Sigmoid colon (tissue), 7 donors: Measurements from ENCODE around the gene TNFAIP1. TPM values are rescaled to one million over a fixed set of nuclear protein-coding genes. Genes with fewer than 3 reads are reported as not detected.

ENCODE experiments used
- DNase-seq: peaks from one replicate; pipeline ENCODE4 v3.0.0-alpha.2; 2019
- H3K27ac ChIP-seq, 4 donors: fragments of 200-600 bp; sonication (generic); one replicate each; pipeline ENCODE4 v1.5.1; 2016 to 2019; ENCODE audit warnings: mild to moderate bottlenecking in 1 of 4
- H3K27me3 ChIP-seq, 3 donors: fragments of 200-600 bp; sonication (generic); one replicate each; pipeline ENCODE4 v1.5.1; 2019; ENCODE audit warnings: mild to moderate bottlenecking in 1 of 3
- H3K36me3 ChIP-seq, 4 donors: fragments of 200-600 bp; sonication (generic); one replicate each; pipeline ENCODE4 v1.5.1; 2016 to 2019
- H3K4me1 ChIP-seq, 4 donors: fragments of 200-600 bp; sonication (generic); one replicate each; pipeline ENCODE4 v1.5.1; 2017 to 2019
- H3K4me3 ChIP-seq, 4 donors: fragments of 200-600 bp; sonication (generic); one replicate each; pipeline ENCODE4 v1.5.1; 2017 to 2019; ENCODE audit warnings: mild to moderate bottlenecking in 2 of 4, moderate library complexity in 1 of 4
- H3K9me3 ChIP-seq, 4 donors: fragments of 200-600 bp in 3 of 4; sonication (generic) in 3 of 4; one replicate each; pipeline versions ENCODE4 v1.5.1 to v1.6.1; 2013 to 2019
- CTCF ChIP-seq, 4 experiments: fragments of 450-650 bp in 3 of 4; fragments of 200-600 bp in 1 of 4; IDR thresholded peaks; one replicate each; pipeline ENCODE4 v1.5.1; 2016 to 2019; ENCODE audit warnings: antibody characterized with exemption in 4 of 4, mild to moderate bottlenecking in 3 of 4, moderate library complexity in 2 of 4
- EP300 ChIP-seq, 4 donors: sonication (generic); formaldehyde crosslinking; IDR thresholded peaks; one replicate each; pipeline ENCODE4 v1.6.1; 2017; ENCODE audit warnings: antibody characterized with exemption in 4 of 4
- POLR2A ChIP-seq, 2 donors: fragments of 450-650 bp; IDR thresholded peaks; one replicate each; pipeline ENCODE4 v1.6.1; 2016; ENCODE audit warnings: antibody characterized with exemption in 2 of 2, mild to moderate bottlenecking in 2 of 2, moderate library complexity in 2 of 2
- POLR2AphosphoS5 ChIP-seq, 4 donors: sonication (generic); formaldehyde crosslinking; IDR thresholded peaks; one replicate each; pipeline ENCODE4 v1.6.1; 2017; ENCODE audit warnings: antibody characterized with exemption in 4 of 4
- WGBS, 2 donors: extraction: QIAGEN DNeasy Blood & Tissue Kit; methylation state at CpG; one replicate each; pipeline ENCODE4 v1.1.7; 2013; 5-methylcytosine and 5-hydroxymethylcytosine counted together
- intact Hi-C: fragments of 100-400 bp; cut with DNase I; formaldehyde crosslinking; loops from one replicate; pipeline ENCODE4 v1.15.1; 2023
- polyA plus RNA-seq, 3 donors: library from polyadenylated mRNA; stranded (reverse); fragments of 200-250 nt; gene quantifications; one replicate each; pipeline ENCODE4 v1.2.3, GENCODE V29; 2013
- total RNA-seq, 4 donors: library from RNA; depleted of rRNA; stranded (reverse); fragments of >200 nt; gene quantifications; one replicate each; pipeline ENCODE4 v1.1.0, GENCODE V29; 2016
- donor health status: healthy with polysubstance abuse.
- donor health status: Bipolar disorder and iron deficiency.
- donor health status: healthy.

Gene TNFAIP1
- total and polyA plus RNA-seq, 7 donors = 14.6 to 20.8 (median 17.2) TPM

- no peak overlapping the region for H3K4me3 ChIP-seq
- H3K9me3 ChIP-seq = no peaks in the 10 kb centered on the region
- H3K27ac ChIP-seq = no peak overlapping the region
- H3K27me3 ChIP-seq = no peaks in the 10 kb centered on the region
- 78 to 90% methylated on average over 3 of the region's 3 CpGs for WGBS, 2 donors
- no peak for DNase-seq
- H3K4me1 ChIP-seq = peaks cover 0 to 5% (median 4%) of the 10 kb centered on the region in 4 donors
- TF ChIP-seq CTCF (IDR thresholded peaks at IDR 0.05) (no peak), POLR2AphosphoS5 (IDR thresholded peaks at IDR 0.05) (no peak), POLR2A (IDR thresholded peaks at IDR 0.05) (no peak), EP300 (IDR thresholded peaks at IDR 0.05) (no peak)
- peaks cover 6 to 34% (median 11%) of the 10 kb centered on the region in 4 donors for H3K36me3 ChIP-seq
- intact Hi-C loops = no loop called here
Observed at GRCh38 chr17:28324781-28325180, 10.8 kb upstream of the TNFAIP1 start.

- no peak overlapping the region for H3K27ac ChIP-seq
- intact Hi-C loops = no loop called here
- H3K4me3 ChIP-seq = no peak overlapping the region
- H3K4me1 ChIP-seq = peaks cover 0 to under 1% (median under 1%) of the 10 kb centered on the region in 4 donors
- no peak for DNase-seq
- H3K9me3 ChIP-seq = no peaks in the 10 kb centered on the region
- WGBS, 2 donors = 77 to 82% methylated on average over 5 of the region's 5 CpGs
- peaks cover 6 to 38% (median 12%) of the 10 kb centered on the region in 4 donors for H3K36me3 ChIP-seq
- no peaks in the 10 kb centered on the region for H3K27me3 ChIP-seq
- TF ChIP-seq POLR2A (IDR thresholded peaks at IDR 0.05) = no peak
- TF ChIP-seq CTCF (IDR thresholded peaks at IDR 0.05) = no peak
- TF ChIP-seq POLR2AphosphoS5 (IDR thresholded peaks at IDR 0.05) = no peak
- no peak for TF ChIP-seq EP300 (IDR thresholded peaks at IDR 0.05)
Observed at GRCh38 chr17:28325211-28325610, 10.3 kb upstream of the TNFAIP1 start.

DNA sequence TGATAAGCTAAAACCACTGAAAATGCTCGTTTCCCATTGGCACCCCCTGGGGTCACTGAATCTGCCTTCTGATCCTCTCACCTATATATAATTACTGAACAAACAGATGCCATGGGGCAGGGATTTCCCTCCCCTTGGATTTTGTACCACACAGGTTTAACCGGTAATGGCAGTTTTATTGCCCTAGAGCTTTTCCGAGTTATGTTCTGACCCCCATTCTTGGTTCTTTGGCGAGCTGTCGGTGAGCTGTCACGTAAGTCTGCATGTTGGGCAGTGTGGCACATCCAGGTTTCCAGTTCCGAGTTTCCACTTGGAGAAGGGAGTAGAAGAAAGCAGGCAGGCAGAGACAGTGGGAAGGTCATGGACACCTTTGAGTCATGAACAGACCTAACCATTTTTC is 9.4 kb upstream of the TNFAIP1 start:
- DNase-seq = peak; percentile 9
- H3K36me3 ChIP-seq = peaks cover 14 to 47% (median 21%) of the 10 kb centered on the region in 4 donors
- no peak overlapping the region for H3K4me3 ChIP-seq
- H3K4me1 ChIP-seq = no peaks in the 10 kb centered on the region
- H3K27ac ChIP-seq = no peak overlapping the region
- no peak for TF ChIP-seq CTCF (IDR thresholded peaks at IDR 0.05)
- TF ChIP-seq POLR2AphosphoS5 (IDR thresholded peaks at IDR 0.05) = no peak
- no peak for TF ChIP-seq EP300 (IDR thresholded peaks at IDR 0.05)
- no peak for TF ChIP-seq POLR2A (IDR thresholded peaks at IDR 0.05)
- 25 to 70% methylated on average over 7 of the region's 7 CpGs for WGBS, 2 donors
- no peaks in the 10 kb centered on the region for H3K27me3 ChIP-seq
- intact Hi-C loops = no loop called here
- H3K9me3 ChIP-seq = no peaks in the 10 kb centered on the region

DNA sequence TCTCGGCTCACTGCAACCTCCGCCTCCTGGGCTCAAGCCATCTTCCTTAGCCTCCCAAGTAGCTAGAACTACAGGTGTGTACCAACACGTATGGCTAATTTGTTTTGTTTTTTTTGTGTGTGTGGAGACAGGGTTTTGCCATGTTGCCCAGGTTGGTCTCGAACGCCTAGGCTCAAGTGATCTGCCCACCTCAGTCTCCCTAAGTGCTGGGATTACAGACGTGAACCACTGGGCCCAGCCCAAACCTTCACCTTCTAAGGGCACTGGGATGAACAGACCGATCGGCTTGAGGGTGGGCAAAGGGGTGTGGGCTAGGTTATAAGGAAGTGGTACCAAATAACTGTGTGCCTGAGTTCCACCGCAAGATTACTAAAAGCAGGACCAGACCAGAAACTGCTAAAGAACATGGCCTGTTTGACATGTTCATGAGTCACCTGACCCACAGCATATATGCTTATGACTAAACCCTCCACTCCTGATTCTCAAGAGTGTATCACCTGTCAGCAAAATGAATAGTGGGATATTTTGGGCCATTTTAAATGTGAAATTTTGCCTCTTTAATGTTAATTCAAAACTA is 8.4 kb upstream of the TNFAIP1 start:
- Histone ChIP-seq H3K9me3 (no peaks in the 10 kb centered on the region), H3K4me3 (no peak overlapping the region), H3K27ac (no peak overlapping the region), H3K27me3 (no peaks in the 10 kb centered on the region), H3K36me3 (peaks cover 19 to 57% (median 30%) of the 10 kb centered on the region in 4 donors), H3K4me1 (no peaks in the 10 kb centered on the region)
- intact Hi-C loops = no loop called here
- DNase-seq = peak; percentile 43
- TF ChIP-seq EP300 (IDR thresholded peaks at IDR 0.05) (no peak), CTCF (IDR thresholded peaks at IDR 0.05) (no peak), POLR2A (IDR thresholded peaks at IDR 0.05) (no peak), POLR2AphosphoS5 (IDR thresholded peaks at IDR 0.05) (no peak)
- 88 to 89% methylated on average over 9 of the region's 9 CpGs for WGBS, 2 donors

DNA sequence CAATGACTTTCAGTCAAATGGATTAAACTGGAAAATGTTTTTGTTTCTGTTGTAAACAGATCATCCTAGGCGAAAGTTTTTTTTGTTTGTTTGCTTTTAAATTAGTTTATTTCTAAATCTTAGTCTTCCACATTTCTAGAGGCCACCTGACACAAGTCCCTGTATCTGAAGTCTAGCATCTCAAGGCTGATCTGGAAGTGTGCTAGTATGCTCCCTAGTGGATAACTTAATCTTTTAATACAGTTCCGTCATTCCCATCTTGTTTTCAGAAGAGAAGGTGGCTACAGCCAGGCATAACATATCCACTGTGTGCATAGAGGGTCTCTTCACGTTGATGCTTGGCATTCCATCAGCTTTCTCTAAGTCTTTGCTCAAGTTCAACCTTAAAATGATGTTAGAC is 7.9 kb upstream of the TNFAIP1 start:
- Histone ChIP-seq H3K4me3 (no peak overlapping the region), H3K27ac (no peak overlapping the region), H3K36me3 (peaks cover 19 to 59% (median 31%) of the 10 kb centered on the region in 4 donors), H3K27me3 (no peaks in the 10 kb centered on the region), H3K4me1 (peaks cover 0 to 2% (median 0%) of the 10 kb centered on the region in 4 donors), H3K9me3 (no peaks in the 10 kb centered on the region)
- WGBS, 2 donors = 70 to 78% methylated on average over 3 of the region's 3 CpGs
- intact Hi-C loops = no loop called here
- no peak for DNase-seq
- TF ChIP-seq POLR2AphosphoS5 (IDR thresholded peaks at IDR 0.05) = no peak
- no peak for TF ChIP-seq POLR2A (IDR thresholded peaks at IDR 0.05)
- no peak for TF ChIP-seq EP300 (IDR thresholded peaks at IDR 0.05)
- no peak for TF ChIP-seq CTCF (IDR thresholded peaks at IDR 0.05)
